ENCODE data around the gene COG8.

COG8 gene

DNA sequence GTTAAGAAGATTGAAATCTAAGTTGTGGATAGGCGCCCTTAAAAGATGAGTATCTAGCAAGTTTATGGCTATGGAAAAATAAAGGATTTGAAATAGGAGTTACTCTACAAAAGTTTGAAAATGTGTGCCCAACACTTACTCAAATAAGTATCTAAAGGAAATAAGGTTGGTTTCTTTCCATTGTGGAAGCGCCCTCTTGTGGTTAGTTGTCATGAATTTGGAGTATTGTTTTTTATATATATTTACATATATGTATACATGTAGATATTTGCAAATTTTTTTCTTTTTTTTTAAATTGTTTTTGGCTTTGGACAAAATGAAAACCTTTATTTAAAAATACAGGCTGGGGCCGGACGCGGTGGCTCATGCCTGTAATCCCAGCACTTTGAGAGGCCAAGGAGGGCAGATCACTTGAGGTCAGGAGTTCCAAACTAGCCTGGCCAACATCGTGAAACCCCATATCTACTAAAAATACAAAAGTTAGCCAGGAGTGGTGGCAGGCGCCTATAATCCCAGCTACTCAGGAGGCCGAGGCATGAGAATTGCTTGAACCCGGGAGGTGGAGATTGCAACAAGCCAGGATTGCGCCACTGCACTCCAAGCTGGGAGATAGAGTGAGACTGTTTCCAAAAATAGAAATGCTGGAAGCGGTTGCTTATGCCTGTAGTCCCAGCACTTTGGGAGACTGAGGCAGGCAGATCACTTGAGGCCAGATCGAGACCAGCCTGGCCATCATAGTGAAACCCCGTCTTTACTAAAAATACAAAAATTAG, 52.2 kb downstream of the COG8 start:
- DNase-seq (ENCODE audit: low spot score) = peak; percentile 16

DNA sequence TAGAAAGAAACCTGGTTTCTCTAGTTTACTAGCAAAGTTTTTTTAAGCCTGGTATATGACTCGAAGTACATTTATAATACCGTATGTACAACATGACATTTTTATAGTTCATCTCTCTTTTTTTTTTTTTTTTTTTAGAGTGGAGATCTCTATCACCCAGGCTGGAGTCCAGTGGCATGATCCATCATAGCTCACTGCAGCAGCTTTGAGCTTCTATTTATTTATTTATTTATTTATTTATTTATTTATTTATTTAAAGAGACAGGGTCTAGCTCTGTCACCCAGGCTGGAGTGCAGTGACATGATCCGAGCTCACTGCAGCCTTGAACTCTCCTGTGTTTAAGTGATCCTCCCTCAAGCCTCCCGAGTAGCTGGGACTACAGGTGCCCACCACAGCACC, 54.1 kb downstream of the COG8 start:
- DNase-seq (ENCODE audit: low spot score) = no peak

DNA sequence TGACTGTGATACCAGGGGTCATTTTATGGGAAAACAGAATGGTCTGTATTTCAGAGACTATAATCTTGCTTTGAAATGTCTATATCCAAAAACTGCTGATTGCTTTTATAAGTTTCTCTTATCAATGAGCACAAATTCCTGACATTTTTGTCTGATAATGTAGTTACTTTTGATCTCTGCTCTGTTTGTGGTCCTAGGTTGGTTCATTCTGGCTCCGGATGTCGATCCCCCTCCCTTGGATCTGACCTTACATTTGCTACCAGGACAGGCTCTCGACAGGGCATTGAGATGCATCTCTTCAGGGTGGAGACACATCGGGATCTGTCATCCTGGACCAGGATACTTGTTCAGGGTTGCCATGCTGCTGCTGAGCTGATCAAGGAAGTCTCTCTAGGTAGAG, 55.5 kb downstream of the COG8 start:
- DNase-seq (ENCODE audit: low spot score) = peak; percentile 27

DNA sequence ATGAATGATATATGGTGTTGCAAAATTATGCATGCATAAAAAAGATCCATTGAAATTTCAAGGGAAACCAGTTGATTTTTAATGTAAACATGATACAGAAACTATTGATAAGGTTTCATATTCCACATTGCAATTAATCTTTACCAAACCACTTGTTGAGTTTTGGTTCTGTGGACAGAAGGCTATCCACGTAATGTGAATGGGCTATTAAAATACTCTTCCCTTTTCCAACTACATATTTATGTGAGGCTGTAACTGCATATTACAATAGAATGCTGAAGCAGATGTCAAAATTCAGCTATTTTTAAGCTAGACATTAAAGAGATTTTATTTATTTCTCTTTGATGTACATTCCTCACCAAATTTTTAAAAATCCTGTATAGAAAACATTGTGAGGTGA, 62.0 kb downstream of the COG8 start:
- no peak for DNase-seq (ENCODE audit: low spot score)

Measured in HuH-7.5 (cell line).